Activated naive CD4-positive, alpha-beta T cell treated with anti-CD3 and anti-CD28 coated beads, Interleukin-2, amount 50 U/mL, for 24 hours (primary cell): ENCODE data around the gene COL12A1.

Experiments used
- H3K27ac Mint-ChIP-seq: one replicate; pipeline ENCODE4 v1.8.0; 2021; ENCODE audit warnings: mild to moderate bottlenecking, mixed read lengths
- H3K27me3 Mint-ChIP-seq: one replicate; pipeline ENCODE4 v1.8.0; 2021; ENCODE audit warnings: mixed read lengths
- H3K36me3 Mint-ChIP-seq: one replicate; pipeline ENCODE4 v1.8.0; 2021; ENCODE audit warnings: mixed read lengths
- H3K4me1 Mint-ChIP-seq: one replicate; pipeline ENCODE4 v1.8.0; 2021; ENCODE audit warnings: mixed read lengths
- H3K4me3 Mint-ChIP-seq: one replicate; pipeline ENCODE4 v1.8.0; 2021; ENCODE audit warnings: mild to moderate bottlenecking, mixed read lengths
- H3K9me3 Mint-ChIP-seq: one replicate; pipeline ENCODE4 v1.8.0; 2021; ENCODE audit warnings: mixed read lengths

Gene COL12A1

GRCh38 chr6:75221116-75221515, 15.3 kb upstream of the COL12A1 start:
- Mint-ChIP-seq H3K4me1 (no peaks in the 10 kb centered on the region), H3K4me3 (no peak overlapping the region), H3K36me3 (no peaks in the 10 kb centered on the region), H3K27me3 (peaks cover 21% of the 10 kb centered on the region), H3K9me3 (no peaks in the 10 kb centered on the region), H3K27ac (no peak overlapping the region)

DNA sequence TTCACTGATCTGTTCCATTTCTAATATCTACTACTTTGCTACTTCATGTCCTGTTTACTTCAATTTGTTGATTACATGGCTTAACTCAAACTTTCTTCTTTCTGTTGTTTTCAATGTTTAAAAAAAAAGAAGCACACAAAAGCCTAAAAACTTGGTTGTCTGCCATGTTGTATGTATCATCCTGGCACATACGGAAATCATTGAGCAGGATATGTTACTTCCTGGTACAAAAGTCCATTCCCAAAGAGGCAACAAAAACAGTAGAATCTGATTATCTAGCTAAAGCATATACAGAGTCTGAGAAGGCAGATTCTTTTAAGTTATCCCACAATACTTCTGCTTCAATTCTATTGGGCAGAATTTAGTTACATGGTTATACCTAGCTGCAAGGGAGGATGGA, 14.5 kb upstream of the COL12A1 start:
- no peaks in the 10 kb centered on the region for H3K9me3 Mint-ChIP-seq
- H3K27ac Mint-ChIP-seq = no peak overlapping the region
- no peak overlapping the region for H3K4me3 Mint-ChIP-seq
- no peaks in the 10 kb centered on the region for H3K36me3 Mint-ChIP-seq
- H3K4me1 Mint-ChIP-seq = no peaks in the 10 kb centered on the region
- H3K27me3 Mint-ChIP-seq = peaks cover 21% of the 10 kb centered on the region

GRCh38 chr6:75219263-75219662, 13.4 kb upstream of the COL12A1 start:
- Mint-ChIP-seq H3K36me3 (no peaks in the 10 kb centered on the region), H3K4me1 (no peaks in the 10 kb centered on the region), H3K27ac (no peak overlapping the region), H3K9me3 (no peaks in the 10 kb centered on the region), H3K4me3 (no peak overlapping the region), H3K27me3 (peaks cover 22% of the 10 kb centered on the region)

GRCh38 chr6:75217193-75217592, 11.3 kb upstream of the COL12A1 start:
- H3K36me3 Mint-ChIP-seq = no peaks in the 10 kb centered on the region
- no peaks in the 10 kb centered on the region for H3K9me3 Mint-ChIP-seq
- no peak overlapping the region for H3K27ac Mint-ChIP-seq
- H3K4me3 Mint-ChIP-seq = no peak overlapping the region
- H3K27me3 Mint-ChIP-seq = peaks cover 28% of the 10 kb centered on the region
- H3K4me1 Mint-ChIP-seq = no peaks in the 10 kb centered on the region

DNA sequence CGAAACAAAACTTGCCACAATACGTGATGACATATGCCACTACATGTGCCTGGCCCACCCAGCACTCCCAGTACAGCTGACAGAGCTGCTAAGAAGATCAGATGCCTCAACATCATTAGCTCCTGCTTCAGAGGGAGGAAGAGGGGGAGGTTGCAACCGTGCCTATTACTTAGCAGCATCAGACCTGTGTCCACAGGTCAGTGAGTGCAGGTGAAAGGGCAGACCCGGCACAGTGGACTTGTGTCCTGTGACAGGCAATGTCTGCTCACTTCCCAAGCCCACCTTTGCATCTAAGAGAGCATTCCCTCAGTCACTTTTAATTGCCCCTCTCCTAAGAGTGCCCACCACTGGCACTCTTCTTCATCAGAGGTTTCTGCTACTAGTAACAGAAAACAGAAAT, 9.4 kb upstream of the COL12A1 start:
- no peak overlapping the region for H3K4me3 Mint-ChIP-seq
- H3K9me3 Mint-ChIP-seq = no peaks in the 10 kb centered on the region
- peak overlapping the region; percentile 35 for H3K27ac Mint-ChIP-seq
- H3K4me1 Mint-ChIP-seq = peaks cover 5% of the 10 kb centered on the region
- no peaks in the 10 kb centered on the region for H3K36me3 Mint-ChIP-seq
- peaks cover 35% of the 10 kb centered on the region for H3K27me3 Mint-ChIP-seq

DNA sequence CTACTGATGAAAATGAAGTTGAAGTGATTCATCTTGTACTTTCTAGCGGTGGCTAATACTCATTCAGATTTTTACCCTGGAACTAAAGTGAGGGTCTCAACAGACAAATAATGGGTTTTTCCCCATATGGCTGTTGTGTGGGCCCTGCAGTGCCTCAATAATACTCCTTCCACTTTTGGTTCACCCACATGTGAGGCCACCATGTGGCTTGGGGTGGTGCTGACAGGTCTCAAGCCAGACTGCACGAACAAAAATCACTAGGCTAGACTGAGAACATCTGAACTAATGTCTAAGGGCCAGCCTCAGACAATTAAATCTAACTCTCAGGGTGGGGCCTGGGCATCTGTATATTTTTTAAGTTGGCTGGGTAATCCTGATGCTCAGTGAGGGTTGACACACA, 7.9 kb upstream of the COL12A1 start:
- Mint-ChIP-seq H3K4me1 (peaks cover 10% of the 10 kb centered on the region), H3K27ac (no peak overlapping the region), H3K4me3 (no peak overlapping the region), H3K27me3 (peaks cover 33% of the 10 kb centered on the region), H3K36me3 (no peaks in the 10 kb centered on the region), H3K9me3 (no peaks in the 10 kb centered on the region)

- no peaks in the 10 kb centered on the region for H3K9me3 Mint-ChIP-seq
- no peak overlapping the region for H3K4me3 Mint-ChIP-seq
- no peak overlapping the region for H3K27ac Mint-ChIP-seq
- peaks cover 15% of the 10 kb centered on the region for H3K4me1 Mint-ChIP-seq
- H3K36me3 Mint-ChIP-seq = no peaks in the 10 kb centered on the region
- H3K27me3 Mint-ChIP-seq = peaks cover 36% of the 10 kb centered on the region
These were observed 7.3 kb upstream of the COL12A1 start for GRCh38 chr6:75213112-75213511.

DNA sequence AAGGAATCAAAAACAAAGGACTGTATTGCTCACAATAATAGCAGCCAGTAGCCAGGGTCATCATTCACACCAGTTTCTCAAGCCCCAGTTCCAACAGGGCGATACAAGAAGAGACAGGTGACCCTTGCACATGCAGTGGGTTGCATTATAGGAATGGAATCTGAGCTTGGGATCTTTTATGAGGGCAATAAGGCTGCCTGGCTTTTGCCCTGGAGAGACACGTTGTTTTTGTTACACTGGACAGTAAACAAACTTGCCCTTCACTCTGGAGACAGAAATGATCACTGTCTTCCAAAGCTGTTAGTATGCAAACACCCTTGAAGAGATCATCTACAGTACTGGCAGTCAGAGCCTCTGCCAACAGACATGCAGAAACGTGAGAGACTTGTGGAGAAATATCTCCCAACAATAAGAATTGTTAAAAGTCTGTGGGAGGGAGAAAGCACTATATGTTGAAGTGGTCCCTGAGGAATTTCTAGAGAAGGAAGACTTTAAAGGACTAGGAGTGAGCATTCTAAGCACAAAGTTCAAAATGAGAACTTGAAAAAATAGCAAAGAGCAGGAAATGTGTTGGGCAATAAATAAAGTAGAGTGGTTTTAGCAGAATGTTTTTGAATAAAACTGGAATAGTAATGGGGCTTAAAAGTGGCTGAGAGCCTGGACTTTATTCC, 6.2 kb upstream of the COL12A1 start:
- no peaks in the 10 kb centered on the region for H3K36me3 Mint-ChIP-seq
- H3K4me1 Mint-ChIP-seq = peaks cover 24% of the 10 kb centered on the region
- H3K4me3 Mint-ChIP-seq = no peak overlapping the region
- no peaks in the 10 kb centered on the region for H3K9me3 Mint-ChIP-seq
- no peak overlapping the region for H3K27ac Mint-ChIP-seq
- H3K27me3 Mint-ChIP-seq = peaks cover 38% of the 10 kb centered on the region

DNA sequence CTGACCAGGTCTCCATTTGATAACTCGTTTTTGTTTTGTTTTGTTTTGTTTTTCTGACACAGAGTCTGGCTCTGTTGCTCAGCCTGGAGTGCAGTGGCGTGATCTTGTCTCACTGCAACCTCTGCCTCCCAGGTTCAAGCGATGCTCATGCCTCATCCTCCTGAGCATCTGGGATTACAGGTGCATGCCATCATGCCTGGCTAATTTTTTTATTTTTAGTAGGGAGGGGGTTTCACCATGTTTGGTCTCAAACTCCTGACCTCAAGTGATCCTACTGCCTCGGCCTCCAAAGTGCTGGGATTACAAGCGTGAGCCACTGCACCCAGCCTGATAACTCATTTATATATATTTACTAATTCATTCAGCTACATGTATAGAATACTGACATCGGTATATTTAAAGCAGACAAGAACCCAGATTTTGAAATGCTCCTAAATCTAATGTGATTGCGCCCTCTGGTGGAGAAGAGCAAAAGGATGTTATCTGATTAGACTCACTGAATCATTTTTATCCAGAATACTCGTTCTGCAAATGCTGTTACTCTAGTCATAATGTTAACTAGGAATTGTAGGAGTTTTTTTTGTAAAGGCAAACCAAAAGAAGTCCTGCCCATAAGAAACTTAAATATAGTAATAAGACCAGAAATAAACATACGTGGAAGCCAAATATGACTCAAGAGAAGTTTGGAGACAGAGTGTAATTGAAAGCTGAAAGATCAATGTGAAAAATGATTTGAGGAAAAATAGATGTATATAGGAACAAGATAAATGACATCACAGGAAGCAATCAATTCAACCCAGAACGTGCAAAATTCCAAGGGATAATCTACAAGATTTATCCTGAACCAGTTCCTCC, 5.3 kb upstream of the COL12A1 start:
- H3K27ac Mint-ChIP-seq = no peak overlapping the region
- no peaks in the 10 kb centered on the region for H3K9me3 Mint-ChIP-seq
- H3K4me1 Mint-ChIP-seq = peaks cover 33% of the 10 kb centered on the region
- H3K4me3 Mint-ChIP-seq = no peak overlapping the region
- H3K36me3 Mint-ChIP-seq = no peaks in the 10 kb centered on the region
- peaks cover 43% of the 10 kb centered on the region for H3K27me3 Mint-ChIP-seq

GRCh38 chr6:75209184-75209723, 3.4 kb upstream of the COL12A1 start:
- H3K36me3 Mint-ChIP-seq = no peaks in the 10 kb centered on the region
- H3K4me3 Mint-ChIP-seq = peak overlapping the region; percentile 84
- H3K27me3 Mint-ChIP-seq = peaks cover 53% of the 10 kb centered on the region
- no peaks in the 10 kb centered on the region for H3K9me3 Mint-ChIP-seq
- no peak overlapping the region for H3K27ac Mint-ChIP-seq
- peaks cover 50% of the 10 kb centered on the region for H3K4me1 Mint-ChIP-seq

DNA sequence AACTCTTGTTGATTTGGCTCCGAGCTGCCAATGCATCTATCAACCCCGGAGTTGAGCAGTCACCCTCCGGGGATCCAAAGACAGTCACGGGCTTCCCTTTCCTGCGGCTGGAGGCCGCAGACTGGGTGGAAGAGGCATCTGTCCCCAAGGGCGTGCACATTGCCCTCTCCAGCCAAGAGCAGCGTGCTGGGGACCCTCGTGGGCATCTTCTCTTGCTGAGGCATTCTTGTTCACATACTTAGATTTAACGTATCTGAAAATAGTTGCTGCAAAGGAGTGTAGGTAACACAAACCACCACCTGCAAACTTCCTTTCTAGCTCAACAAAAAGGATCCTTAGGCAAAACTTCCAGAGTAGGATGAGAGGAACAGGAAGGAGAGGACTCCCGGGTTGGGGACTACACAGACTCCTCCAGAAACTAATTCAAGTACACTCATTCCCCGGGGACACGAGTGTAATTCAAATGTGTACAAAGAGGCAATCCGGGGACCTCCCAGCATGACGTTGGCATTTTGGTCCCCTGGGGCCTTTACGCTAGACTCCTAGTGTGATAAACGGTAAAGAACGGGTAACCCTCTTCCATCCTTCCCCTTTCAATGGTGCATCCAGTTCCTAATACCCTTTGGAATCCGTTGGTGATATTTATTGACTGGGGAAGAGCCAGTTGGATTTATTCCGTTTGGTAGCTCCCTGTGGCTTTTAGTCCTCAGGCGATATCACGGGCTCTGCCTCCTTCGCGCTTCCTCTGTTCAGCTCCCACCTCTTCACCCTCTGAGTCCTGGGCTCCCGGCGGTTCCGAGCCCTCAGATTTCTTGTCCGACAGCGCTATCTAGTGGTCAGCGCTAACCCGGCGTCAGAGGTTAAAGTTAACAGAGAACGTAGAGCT, 2.7 kb upstream of the COL12A1 start:
- peak overlapping the region; percentile 84 for H3K4me3 Mint-ChIP-seq

DNA sequence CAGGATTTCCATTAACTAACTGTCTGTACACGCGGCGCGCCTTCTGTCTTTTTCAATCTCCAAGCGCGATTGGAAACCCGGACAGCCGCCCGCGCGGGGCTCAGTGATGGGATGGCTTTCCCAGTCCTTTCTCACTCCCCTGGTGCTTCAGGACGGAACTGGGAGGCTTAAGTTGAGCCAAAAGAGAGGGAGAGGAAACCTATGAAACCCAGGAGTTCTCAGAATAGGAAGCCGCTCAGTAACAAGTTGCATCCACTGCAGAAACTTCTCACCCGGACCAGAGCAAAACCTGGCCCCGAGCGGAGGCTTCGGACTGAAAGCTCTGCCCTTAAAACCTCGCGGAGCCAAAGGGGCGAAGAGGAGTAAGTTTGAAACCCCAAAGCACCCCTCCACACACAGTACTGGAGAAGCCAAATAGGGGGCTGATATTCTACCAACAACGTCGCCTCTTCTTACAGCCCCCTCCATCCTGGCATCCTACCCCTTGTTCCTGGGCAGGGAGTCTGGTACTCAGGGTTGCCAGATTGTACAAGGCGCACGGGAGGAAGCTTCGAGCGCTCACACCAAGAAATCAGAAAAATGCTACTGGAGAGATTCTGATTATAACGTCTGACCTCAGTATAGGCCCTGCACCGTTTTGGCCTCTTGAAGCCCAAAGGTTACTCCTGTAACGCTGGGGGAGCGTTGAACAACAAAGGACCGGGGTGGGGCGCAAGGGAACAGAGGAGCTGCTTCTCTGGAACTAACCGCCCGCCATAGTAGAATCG, 906 bp upstream of the COL12A1 start:
- peaks cover 66% of the 10 kb centered on the region for H3K4me1 Mint-ChIP-seq

More for the DNA sequence above, 2.7 kb upstream of the COL12A1 start:
- peaks cover 56% of the 10 kb centered on the region for H3K4me1 Mint-ChIP-seq
- no peaks in the 10 kb centered on the region for H3K9me3 Mint-ChIP-seq
- H3K27ac Mint-ChIP-seq = no peak overlapping the region
- peaks cover 56% of the 10 kb centered on the region for H3K27me3 Mint-ChIP-seq
- no peaks in the 10 kb centered on the region for H3K36me3 Mint-ChIP-seq

DNA sequence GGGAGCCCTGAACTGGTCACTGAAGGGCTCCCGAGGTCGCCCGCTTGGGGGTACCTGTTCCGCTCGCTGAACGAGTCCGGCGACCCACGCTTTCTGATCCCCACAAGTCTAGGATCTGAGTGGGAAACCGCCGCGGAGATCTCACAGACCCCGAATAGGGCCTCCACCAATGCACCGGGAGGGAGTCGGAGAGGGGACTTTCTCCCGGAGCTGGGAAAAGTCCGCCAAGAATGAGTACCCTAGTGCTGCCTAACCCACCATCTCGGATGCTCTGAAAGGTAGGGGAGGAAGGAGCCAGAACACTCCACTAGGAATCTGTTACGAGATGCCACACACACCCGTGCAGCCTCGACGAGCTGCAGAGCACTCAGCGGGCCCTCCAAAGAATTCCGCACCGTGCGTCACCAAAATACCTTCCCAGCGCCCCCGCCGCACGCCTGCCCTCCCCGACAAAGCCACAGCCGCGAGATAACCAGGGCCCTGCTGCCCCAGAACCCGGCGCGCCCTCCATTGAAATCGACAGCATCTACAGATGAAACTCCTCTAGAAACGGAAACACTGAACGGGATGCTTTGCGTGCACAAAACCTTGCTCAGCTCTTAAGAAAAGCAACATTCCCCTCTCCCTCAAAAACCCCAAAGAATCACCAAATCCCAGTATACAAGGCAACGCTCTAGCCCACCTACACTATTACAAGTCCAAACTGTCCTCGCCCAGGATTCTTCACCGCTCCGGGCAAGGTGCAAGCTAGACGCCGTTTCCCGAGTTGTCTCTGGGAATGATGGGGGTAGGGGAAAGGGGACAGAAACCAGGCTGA, 686 bp downstream of the COL12A1 start:
- H3K36me3 Mint-ChIP-seq = no peaks in the 10 kb centered on the region
- peaks cover 62% of the 10 kb centered on the region for H3K27me3 Mint-ChIP-seq
- peaks cover 61% of the 10 kb centered on the region for H3K4me1 Mint-ChIP-seq
- no peaks in the 10 kb centered on the region for H3K9me3 Mint-ChIP-seq
- H3K27ac Mint-ChIP-seq = no peak overlapping the region
- peak overlapping the region; percentile 77 for H3K4me3 Mint-ChIP-seq

More for the DNA sequence above, 906 bp upstream of the COL12A1 start:
- H3K27ac Mint-ChIP-seq = no peak overlapping the region
- peaks cover 66% of the 10 kb centered on the region for H3K27me3 Mint-ChIP-seq
- peak overlapping the region; percentile 52 for H3K4me3 Mint-ChIP-seq
- H3K9me3 Mint-ChIP-seq = no peaks in the 10 kb centered on the region
- H3K36me3 Mint-ChIP-seq = no peaks in the 10 kb centered on the region
